H9 (cell line): ENCODE measurements around the gene PRKCA. TPM values are rescaled to one million over a fixed set of nuclear protein-coding genes. Genes with fewer than 3 reads are reported as not detected.

ENCODE experiments used
- DNase-seq: peaks from one replicate; pipeline ENCODE4 v3.0.0-alpha.2; 2017
- H2AFZ ChIP-seq: one replicate; pipeline ENCODE4 v1.6.1; 2013; ENCODE audit warnings: mild to moderate bottlenecking, low read length, control low read depth, moderate library complexity
- H2AK5ac ChIP-seq: 2 replicates; pipeline ENCODE4 v1.6.1; 2013; ENCODE audit warnings: low read length, control low read depth, mixed read lengths; ENCODE audit not compliant: insufficient read length
- H2BK120ac ChIP-seq: one replicate; pipeline ENCODE4 v1.6.1; 2013; ENCODE audit warnings: low read depth, mild to moderate bottlenecking, low read length, control low read depth, inconsistent platforms; ENCODE audit not compliant: poor library complexity, severe bottlenecking
- H2BK12ac ChIP-seq: 2 replicates; pipeline ENCODE4 v1.6.1; 2013; ENCODE audit warnings: low read length, control low read depth, mixed read lengths, low read depth; ENCODE audit not compliant: insufficient read length
- H2BK15ac ChIP-seq: 2 replicates; pipeline ENCODE4 v1.6.1; 2013; ENCODE audit warnings: low read depth, low read length, control low read depth
- H2BK20ac ChIP-seq: one replicate; pipeline ENCODE4 v1.6.1; 2013; ENCODE audit warnings: low read depth, mild to moderate bottlenecking, low read length, control low read depth, inconsistent platforms; ENCODE audit not compliant: poor library complexity, severe bottlenecking
- H2BK5ac ChIP-seq: 2 replicates; pipeline ENCODE4 v1.6.1; 2013; ENCODE audit warnings: low read length, control low read depth, mixed read lengths; ENCODE audit not compliant: insufficient read length
- H3K14ac ChIP-seq: 2 replicates; pipeline ENCODE4 v1.6.1; 2013; ENCODE audit warnings: low read length, control low read depth; ENCODE audit not compliant: insufficient read depth
- H3K18ac ChIP-seq: 2 replicates; pipeline ENCODE4 v1.6.1; 2013; ENCODE audit warnings: low read depth, mild to moderate bottlenecking, mixed read lengths, low read length, control low read depth; ENCODE audit not compliant: insufficient read length
- H3K23ac ChIP-seq: 2 replicates; pipeline ENCODE4 v1.6.1; 2013; ENCODE audit warnings: low read length, control low read depth, mixed read lengths, low read depth; ENCODE audit not compliant: insufficient read length
- H3K23me2 ChIP-seq: 2 replicates; pipeline ENCODE4 v1.6.1; 2013; ENCODE audit warnings: low read depth, mild to moderate bottlenecking, mixed read lengths, low read length, control low read depth; ENCODE audit not compliant: insufficient read length, poor library complexity, severe bottlenecking
- H3K27ac ChIP-seq: 2 replicates; pipeline ENCODE4 v1.5.1; 2013; ENCODE audit warnings: low read length, control low read depth, mixed read lengths, low read depth; ENCODE audit not compliant: insufficient read length
- H3K27me3 ChIP-seq: 2 replicates; pipeline ENCODE4 v1.6.1; 2013; ENCODE audit warnings: low read length, control low read depth, inconsistent platforms; ENCODE audit not compliant: insufficient read depth
- H3K4ac ChIP-seq: 2 replicates; pipeline ENCODE4 v1.6.1; 2013; ENCODE audit warnings: low read depth, mild to moderate bottlenecking, control low read depth, inconsistent platforms, low read length, moderate library complexity
- H3K4me1 ChIP-seq: 2 replicates; pipeline ENCODE4 v1.6.1; 2013; ENCODE audit warnings: low read length, control low read depth, inconsistent platforms; ENCODE audit not compliant: insufficient read depth
- H3K4me2 ChIP-seq: 2 replicates; pipeline ENCODE4 v1.6.1; 2013; ENCODE audit warnings: low read length, control low read depth, mixed read lengths; ENCODE audit not compliant: insufficient read length, insufficient read depth
- H3K56ac ChIP-seq: 2 replicates; pipeline ENCODE4 v1.6.1; 2013; ENCODE audit warnings: low read depth, mild to moderate bottlenecking, mixed read lengths, low read length, control low read depth; ENCODE audit not compliant: insufficient read length
- H3K79me1 ChIP-seq: 2 replicates; pipeline ENCODE4 v1.6.1; 2013; ENCODE audit warnings: low read depth, mild to moderate bottlenecking, moderate library complexity, low read length, control low read depth, inconsistent platforms; ENCODE audit not compliant: insufficient read depth, poor library complexity, severe bottlenecking
- H3K79me2 ChIP-seq: 2 replicates; pipeline ENCODE4 v1.6.1; 2013; ENCODE audit warnings: low read length, control low read depth, inconsistent platforms; ENCODE audit not compliant: insufficient read depth
- H3K9ac ChIP-seq: 2 replicates; pipeline ENCODE4 v1.6.1; 2013; ENCODE audit warnings: low read length, control low read depth, mixed read lengths; ENCODE audit not compliant: insufficient read length; ENCODE audit errors: extremely low read depth
- H3K9me3 ChIP-seq: one replicate; pipeline ENCODE4 v1.6.1; 2013; ENCODE audit warnings: low read depth, low read length, inconsistent platforms; ENCODE audit not compliant: control insufficient read depth
- H3T11ph ChIP-seq: one replicate; pipeline ENCODE4 v1.6.1; 2013; ENCODE audit warnings: mild to moderate bottlenecking, low read length, control low read depth, inconsistent platforms
- H4K20me1 ChIP-seq: one replicate; pipeline ENCODE4 v1.6.1; 2013; ENCODE audit not compliant: control insufficient read depth, insufficient read length, insufficient read depth
- H4K5ac ChIP-seq: 2 replicates; pipeline ENCODE4 v1.6.1; 2013; ENCODE audit warnings: low read depth, mild to moderate bottlenecking, mixed read lengths, low read length, control low read depth; ENCODE audit not compliant: insufficient read length
- H4K8ac ChIP-seq: replicated peaks from 2 replicates; pipeline ENCODE4 v1.6.1; 2013; ENCODE audit warnings: low read length, control low read depth, mixed read lengths, low read depth; ENCODE audit not compliant: insufficient read length
- H4K91ac ChIP-seq: 2 replicates; pipeline ENCODE4 v1.6.1; 2013; ENCODE audit warnings: low read depth, mild to moderate bottlenecking, moderate library complexity, mixed read lengths, low read length, control low read depth; ENCODE audit not compliant: insufficient read length
- H3K27ac Mint-ChIP-seq, 3 experiments: 2 replicates in 2 of 3; 3 replicates in 1 of 3; pipeline ENCODE4 v1.8.0; 2020 to 2021; ENCODE audit warnings: mixed read lengths in 3 of 3, mild to moderate bottlenecking in 1 of 3, moderate library complexity in 1 of 3
- H3K27me3 Mint-ChIP-seq: 2 replicates; pipeline ENCODE4 v1.8.0; 2021; ENCODE audit warnings: low read depth, mild to moderate bottlenecking, moderate library complexity, mixed read lengths
- H3K36me3 Mint-ChIP-seq, 3 experiments: 2 replicates in 2 of 3; 3 replicates in 1 of 3; pipeline ENCODE4 v1.8.0; 2020 to 2021; ENCODE audit warnings: low read depth in 3 of 3, mixed read lengths in 3 of 3; ENCODE audit not compliant: insufficient read depth in 1 of 3
- H3K4me1 Mint-ChIP-seq, 2 experiments: 2 replicates each; pipeline ENCODE4 v1.8.0; 2020; ENCODE audit warnings: mixed read lengths in 2 of 2
- H3K4me3 Mint-ChIP-seq, 2 experiments: 2 replicates in 1 of 2; 3 replicates in 1 of 2; pipeline ENCODE4 v1.8.0; 2020 to 2021; ENCODE audit warnings: mild to moderate bottlenecking in 2 of 2, mixed read lengths in 2 of 2, moderate library complexity in 1 of 2
- H3K9me3 Mint-ChIP-seq, 2 experiments: 2 replicates in 1 of 2; 3 replicates in 1 of 2; pipeline ENCODE4 v1.8.0; 2020; ENCODE audit warnings: mild to moderate bottlenecking in 2 of 2, mixed read lengths in 2 of 2, moderate library complexity in 1 of 2
- WGBS: extraction: QIAGEN DNeasy Blood & Tissue Kit; methylation state at CpG from one replicate; pipeline ENCODE4 v1.1.7; 2013; ENCODE audit warnings: missing lambda C conversion rate, low lambda C conversion rate, mixed read lengths; ENCODE audit not compliant: insufficient read length; ENCODE audit errors: extremely low coverage; 5-methylcytosine and 5-hydroxymethylcytosine counted together
- total RNA-seq: library from RNA; stranded (reverse); gene quantifications from 2 replicates; pipeline ENCODE4 v1.2.1, GENCODE V29; 2021
- TF ChIP-seq, protein P1 (sequence below): fragments of 200-600 bp; sonication (generic); conservative IDR thresholded peaks from 3 replicates; pipeline ENCODE4 v1.8.0; 2021; ENCODE audit warnings: antibody characterized with exemption, mild to moderate bottlenecking

Gene PRKCA
- total RNA-seq, 1 experiment from 2014 or later, result 10.5 TPM

DNA sequence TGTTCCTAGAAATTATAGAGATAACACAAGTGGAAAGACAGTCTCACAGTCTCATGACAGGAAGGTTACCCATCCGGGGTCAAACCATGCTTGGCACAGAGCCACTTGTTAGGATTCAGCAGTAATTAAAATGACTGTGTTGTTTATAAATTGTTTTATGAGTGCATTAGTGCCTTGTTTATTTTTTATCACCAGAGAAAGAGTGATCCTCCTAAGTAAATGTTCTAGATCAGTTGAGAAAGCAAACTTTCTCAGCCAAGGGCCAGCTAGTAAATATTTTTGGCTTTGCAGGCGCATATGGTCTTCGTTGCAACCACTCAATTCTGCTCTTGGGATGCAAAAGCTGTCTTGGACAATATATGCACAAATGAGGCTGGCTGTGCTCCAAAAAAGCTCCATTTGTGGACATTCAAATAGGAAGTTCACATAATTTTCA lies 278.6 kb downstream of the PRKCA start:
- no peak overlapping the region for H3K27ac ChIP-seq
- no peak overlapping the region for H3K23ac ChIP-seq
- H4K5ac ChIP-seq, result no peak overlapping the region
- H3K4ac ChIP-seq, result no peak overlapping the region
- WGBS, result no CpG with 5 or more reads among the region's 3 CpGs
- no peaks in the 10 kb centered on the region; the same call in 1 of the 2 replicates for H3K79me2 ChIP-seq
- Mint-ChIP-seq H3K9me3 (peaks cover 0 to 3% of the 10 kb centered on the region in 2 experiments; a peak in 1 of 5 replicates), H3K27ac (no peak overlapping the region), H3K36me3 (peaks cover 0 to 4% (median 4%) of the 10 kb centered on the region in 3 experiments; a peak in 3 of 7 replicates), H3K4me1 (peaks cover 26 to 37% of the 10 kb centered on the region in 2 experiments), H3K27me3 (no peaks in the 10 kb centered on the region), H3K4me3 (no peak overlapping the region)
- no peak overlapping the region for H2BK12ac ChIP-seq
- H3K4me2 ChIP-seq, result no peak overlapping the region
- no peaks in the 10 kb centered on the region for H4K20me1 ChIP-seq
- H2BK5ac ChIP-seq, result no peak overlapping the region
- H3T11ph ChIP-seq, result no peak overlapping the region
- TF ChIP-seq, protein P1, sequence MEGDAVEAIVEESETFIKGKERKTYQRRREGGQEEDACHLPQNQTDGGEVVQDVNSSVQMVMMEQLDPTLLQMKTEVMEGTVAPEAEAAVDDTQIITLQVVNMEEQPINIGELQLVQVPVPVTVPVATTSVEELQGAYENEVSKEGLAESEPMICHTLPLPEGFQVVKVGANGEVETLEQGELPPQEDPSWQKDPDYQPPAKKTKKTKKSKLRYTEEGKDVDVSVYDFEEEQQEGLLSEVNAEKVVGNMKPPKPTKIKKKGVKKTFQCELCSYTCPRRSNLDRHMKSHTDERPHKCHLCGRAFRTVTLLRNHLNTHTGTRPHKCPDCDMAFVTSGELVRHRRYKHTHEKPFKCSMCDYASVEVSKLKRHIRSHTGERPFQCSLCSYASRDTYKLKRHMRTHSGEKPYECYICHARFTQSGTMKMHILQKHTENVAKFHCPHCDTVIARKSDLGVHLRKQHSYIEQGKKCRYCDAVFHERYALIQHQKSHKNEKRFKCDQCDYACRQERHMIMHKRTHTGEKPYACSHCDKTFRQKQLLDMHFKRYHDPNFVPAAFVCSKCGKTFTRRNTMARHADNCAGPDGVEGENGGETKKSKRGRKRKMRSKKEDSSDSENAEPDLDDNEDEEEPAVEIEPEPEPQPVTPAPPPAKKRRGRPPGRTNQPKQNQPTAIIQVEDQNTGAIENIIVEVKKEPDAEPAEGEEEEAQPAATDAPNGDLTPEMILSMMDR, result no peak
- no peak overlapping the region for H3K18ac ChIP-seq
- no peak overlapping the region for H4K8ac ChIP-seq
- no peak overlapping the region for H3K9ac ChIP-seq
- no peak overlapping the region for H2BK20ac ChIP-seq
- H3K14ac ChIP-seq, result no peak overlapping the region
- H3K27me3 ChIP-seq, result no peaks in the 10 kb centered on the region
- no peak for DNase-seq
- H2BK120ac ChIP-seq, result no peak overlapping the region
- H2AK5ac ChIP-seq, result no peak overlapping the region
- peaks cover 2% of the 10 kb centered on the region; the same call in 1 of the 2 replicates for H3K4me1 ChIP-seq
- no peaks in the 10 kb centered on the region for H3K23me2 ChIP-seq
- H3K9me3 ChIP-seq, result no peaks in the 10 kb centered on the region
- H2BK15ac ChIP-seq, result no peak overlapping the region
- no peak overlapping the region for H4K91ac ChIP-seq
- no peaks in the 10 kb centered on the region for H3K79me1 ChIP-seq
- no peak overlapping the region for H2AFZ ChIP-seq
- no peak overlapping the region for H3K56ac ChIP-seq
